H1 (cell line): ENCODE data around the gene GINS2. TPM values are rescaled to one million over a fixed set of nuclear protein-coding genes. Genes with fewer than 3 reads are reported as not detected.
A peak's percentile ranks its signal among the peaks of the same experiment; 100 is the strongest.

Experiments used
- CTCF ChIA-PET: fragments of 300-600 bp; sonication (Branson Sonifier 250); formaldehyde crosslinking; loops from one replicate; lab custom pipeline; 2021; ENCODE audit not compliant: partially characterized antibody; lab: Charles Lee
- POLR2A ChIA-PET: fragments of 300-600 bp; sonication (Branson Sonifier 250); formaldehyde crosslinking; loops from one replicate; lab custom pipeline; 2021; ENCODE audit warnings: inconsistent platforms; ENCODE audit not compliant: partially characterized antibody; lab: Charles Lee
- DNase-seq, 2 experiments: peaks; one replicate each; pipeline versions ENCODE4 v3.0.0 to v3.0.0-alpha.2; 2010 to 2022; ENCODE audit warnings: low spot score in 2 of 2, low read depth in 1 of 2, mixed read lengths in 1 of 2
- FAIRE-seq: peaks from 2 replicates; lab custom pipeline; 2011; peaks lifted over from hg19 to GRCh38; lab: Jason Lieb, UNC
- H2AFZ ChIP-seq: 2 replicates; pipeline ENCODE4 v1.8.1; 2012; ENCODE audit warnings: low read length, inconsistent platforms
- H2AK5ac ChIP-seq: 2 replicates; pipeline ENCODE4 v1.6.1; 2013; ENCODE audit warnings: low read depth, low read length
- H2BK120ac ChIP-seq: replicated peaks from 2 replicates; pipeline ENCODE3; 2013; ENCODE audit warnings: low read depth, low read length, inconsistent platforms
- H2BK12ac ChIP-seq: 2 replicates; pipeline ENCODE4 v1.6.1; 2013; ENCODE audit warnings: low read depth, low read length
- H2BK15ac ChIP-seq: 2 replicates; pipeline ENCODE4 v1.6.1; 2013; ENCODE audit warnings: low read length
- H2BK20ac ChIP-seq: 2 replicates; pipeline ENCODE4 v1.6.1; 2013; ENCODE audit warnings: low read length
- H2BK5ac ChIP-seq: 2 replicates; pipeline ENCODE4 v1.6.1; 2013; ENCODE audit warnings: low read depth, low read length
- H3K14ac ChIP-seq: 2 replicates; pipeline ENCODE4 v1.6.1; 2013; ENCODE audit warnings: inconsistent platforms; ENCODE audit not compliant: insufficient read length
- H3K18ac ChIP-seq: 2 replicates; pipeline ENCODE4 v1.6.1; 2013; ENCODE audit warnings: low read length; ENCODE audit errors: extremely low read depth
- H3K23ac ChIP-seq: 2 replicates; pipeline ENCODE4 v1.6.1; 2013; ENCODE audit warnings: inconsistent platforms; ENCODE audit not compliant: insufficient read length
- H3K23me2 ChIP-seq: 2 replicates; pipeline ENCODE4 v1.6.1; 2013; ENCODE audit warnings: low read depth, low read length
- H3K27ac ChIP-seq: 2 replicates; pipeline ENCODE4 v1.6.1; 2011; ENCODE audit warnings: low read depth, low read length, inconsistent platforms
- H3K27me3 ChIP-seq, 4 experiments: replicated peaks in 1 of 4; 1 replicate in 1 of 4; 2 replicates in 3 of 4; pipeline versions ENCODE4 v1.6.1 to v1.8.1; 2011 to 2013; ENCODE audit warnings: low read length in 3 of 4, mild to moderate bottlenecking in 3 of 4, inconsistent platforms in 2 of 4, mixed read lengths in 2 of 4, moderate library complexity in 1 of 4; ENCODE audit not compliant: control insufficient read depth in 3 of 4, insufficient read depth in 3 of 4; ENCODE audit errors: extremely low read depth in 1 of 4
- H3K36me3 ChIP-seq, 4 experiments: 2 replicates each; pipeline versions ENCODE4 v1.6.1 to v1.8.1; 2011 to 2013; ENCODE audit warnings: mild to moderate bottlenecking in 4 of 4, low read length in 3 of 4, moderate library complexity in 2 of 4, control low read depth in 1 of 4, inconsistent platforms in 1 of 4; ENCODE audit not compliant: insufficient read depth in 4 of 4, control insufficient read depth in 2 of 4
- H3K4ac ChIP-seq: replicated peaks from 2 replicates; pipeline ENCODE3; 2013; ENCODE audit warnings: low read length, low read depth, mixed read lengths, inconsistent platforms; ENCODE audit not compliant: insufficient read length
- H3K4me1 ChIP-seq, 4 experiments: replicated peaks in 1 of 4; 1 replicate in 1 of 4; 2 replicates in 3 of 4; pipeline versions ENCODE4 v1.6.1 to v1.8.1; 2011 to 2013; ENCODE audit warnings: low read length in 3 of 4, inconsistent platforms in 2 of 4, mixed read lengths in 1 of 4; ENCODE audit not compliant: insufficient read depth in 4 of 4, control insufficient read depth in 3 of 4
- H3K4me2 ChIP-seq, 2 experiments: 2 replicates each; pipeline versions ENCODE4 v1.6.1 to v1.8.1; 2011 to 2013; ENCODE audit warnings: low read depth in 2 of 2, low read length in 2 of 2, control low read depth in 1 of 2, inconsistent platforms in 1 of 2, mild to moderate bottlenecking in 1 of 2; ENCODE audit not compliant: insufficient read depth in 1 of 2
- H3K4me3 ChIP-seq, 4 experiments: fragments of 200-600, 300-600 bp in 1 of 4; sonication (generic), shearing (Covaris generic), sonication (Bioruptor Twin) in 1 of 4; 2 replicates each; pipeline versions ENCODE4 v1.5.1 to v1.8.1; 2011 to 2016; ENCODE audit warnings: low read length in 4 of 4, low read depth in 3 of 4, control low read depth in 2 of 4, inconsistent platforms in 2 of 4, mild to moderate bottlenecking in 2 of 4, mixed read lengths in 1 of 4, moderate library complexity in 1 of 4; ENCODE audit not compliant: insufficient read depth in 2 of 4; ENCODE audit errors: extremely low read depth in 1 of 4
- H3K56ac ChIP-seq: replicated peaks from 2 replicates; pipeline ENCODE3; 2013; ENCODE audit warnings: low read depth, mild to moderate bottlenecking, mixed read lengths, low read length, inconsistent platforms; ENCODE audit not compliant: insufficient read length
- H3K79me1 ChIP-seq: 2 replicates; pipeline ENCODE4 v1.6.1; 2013; ENCODE audit warnings: low read depth, low read length, control low read depth
- H3K79me2 ChIP-seq, 2 experiments: 2 replicates each; pipeline versions ENCODE4 v1.6.1 to v1.8.1; 2012 to 2013; ENCODE audit warnings: low read length in 2 of 2, mild to moderate bottlenecking in 2 of 2, inconsistent platforms in 1 of 2; ENCODE audit not compliant: insufficient read depth in 2 of 2, control insufficient read depth in 1 of 2
- H3K9ac ChIP-seq, 4 experiments: replicated peaks in 1 of 4; 1 replicate in 1 of 4; 2 replicates in 3 of 4; pipeline versions ENCODE4 v1.6.1 to v1.8.1; 2011 to 2013; ENCODE audit warnings: low read depth in 3 of 4, low read length in 3 of 4, control low read depth in 2 of 4, mild to moderate bottlenecking in 2 of 4, moderate library complexity in 2 of 4, inconsistent platforms in 1 of 4; ENCODE audit errors: extremely low read depth in 1 of 4
- H3K9me3 ChIP-seq, 2 experiments: 2 replicates each; pipeline versions ENCODE4 v1.6.1 to v1.8.1; 2012 to 2013; ENCODE audit warnings: mild to moderate bottlenecking in 2 of 2, moderate library complexity in 2 of 2, control low read depth in 1 of 2, inconsistent platforms in 1 of 2, low read depth in 1 of 2, low read length in 1 of 2, mixed read lengths in 1 of 2; ENCODE audit not compliant: insufficient read depth in 2 of 2
- H4K20me1 ChIP-seq, 2 experiments: replicated peaks in 1 of 2; 2 replicates each; pipeline versions ENCODE3 to v1.8.1; 2011 to 2013; ENCODE audit warnings: inconsistent platforms in 2 of 2, low read length in 2 of 2, mild to moderate bottlenecking in 1 of 2; ENCODE audit not compliant: insufficient read depth in 2 of 2, control insufficient read depth in 1 of 2
- H4K5ac ChIP-seq: 2 replicates; pipeline ENCODE4 v1.6.1; 2013; ENCODE audit warnings: low read length, low read depth, mixed read lengths, inconsistent platforms; ENCODE audit not compliant: insufficient read length
- H4K8ac ChIP-seq: 2 replicates; pipeline ENCODE4 v1.8.0; 2013; ENCODE audit warnings: mild to moderate bottlenecking, moderate library complexity, low read length, inconsistent platforms; ENCODE audit not compliant: insufficient read depth; ENCODE audit errors: extremely low read depth
- H4K91ac ChIP-seq: replicated peaks from 2 replicates; pipeline ENCODE3; 2013; ENCODE audit warnings: low read length, mixed read lengths, inconsistent platforms; ENCODE audit not compliant: insufficient read length
- CTCF ChIP-seq, 3 experiments: IDR thresholded peaks; 1 replicate in 2 of 3; 2 replicates in 1 of 3; pipeline versions ENCODE4 v1.5.1 to v1.6.1; 2011; ENCODE audit warnings: low read length in 3 of 3, mild to moderate bottlenecking in 3 of 3, inconsistent platforms in 2 of 3, low read depth in 1 of 3, moderate library complexity in 1 of 3; ENCODE audit not compliant: insufficient read depth in 1 of 3; ENCODE audit errors: control extremely low read depth in 1 of 3
- GTF2F1 ChIP-seq: IDR thresholded peaks from 2 replicates; pipeline ENCODE4 v1.6.1; 2012; ENCODE audit warnings: low read depth, low read length, improper control_type of control experiment, borderline replicate concordance
- RAD21 ChIP-seq, 2 experiments: IDR thresholded peaks in 1 of 2; conservative IDR thresholded peaks in 1 of 2; 2 replicates each; pipeline ENCODE4 v1.6.1; 2011; ENCODE audit warnings: low read depth in 2 of 2, low read length in 2 of 2, improper control_type of control experiment in 1 of 2, inconsistent platforms in 1 of 2, mild to moderate bottlenecking in 1 of 2, moderate library complexity in 1 of 2
- WGBS, 2 experiments: shearing (Covaris generic) in 1 of 2; methylation state at CpG; one replicate each; pipeline versions ENCODE4 v1.1.6 to v1.1.7; 2013 to 2015; ENCODE audit warnings: low lambda C conversion rate in 2 of 2, mixed read lengths in 2 of 2, inconsistent platforms in 1 of 2, low coverage in 1 of 2, missing lambda C conversion rate in 1 of 2; ENCODE audit not compliant: insufficient replicate concordance in 2 of 2, insufficient coverage in 1 of 2, insufficient read length in 1 of 2; ENCODE audit errors: extremely low coverage in 1 of 2, missing lambda C conversion rate in 1 of 2; 5-methylcytosine and 5-hydroxymethylcytosine counted together
- polyA plus RNA-seq, 7 experiments: library from polyadenylated mRNA; depleted of rRNA in 3 of 7; stranded (reverse) in 5 of 7; unstranded in 2 of 7; fragments of >200 nt in 5 of 7; fragments of 200-250 nt in 2 of 7; gene quantifications; 1 replicate in 5 of 7; 2 replicates in 1 of 7; 4 replicates in 1 of 7; pipeline versions ENCODE4 v1.2.1 to v1.2.3, GENCODE V29; 2011 to 2013; ENCODE audit warnings: missing spikeins in 2 of 7, mixed read lengths in 2 of 7
- total RNA-seq: library from RNA; stranded (reverse); fragmentation: NEBNext Ultra II Directional; extraction: Animal tissue kit (Norgen Biotek cat#: 25700); gene quantifications from 2 replicates; pipeline ENCODE4 v1.2.1, GENCODE V29; 2021

GINS2 gene
- total and polyA plus RNA-seq, 2 of the 8 experiments (the other 6 are each of a cell fraction or from before 2014, with no cell fraction given), result 29.4 to 59.1 TPM

DNA sequence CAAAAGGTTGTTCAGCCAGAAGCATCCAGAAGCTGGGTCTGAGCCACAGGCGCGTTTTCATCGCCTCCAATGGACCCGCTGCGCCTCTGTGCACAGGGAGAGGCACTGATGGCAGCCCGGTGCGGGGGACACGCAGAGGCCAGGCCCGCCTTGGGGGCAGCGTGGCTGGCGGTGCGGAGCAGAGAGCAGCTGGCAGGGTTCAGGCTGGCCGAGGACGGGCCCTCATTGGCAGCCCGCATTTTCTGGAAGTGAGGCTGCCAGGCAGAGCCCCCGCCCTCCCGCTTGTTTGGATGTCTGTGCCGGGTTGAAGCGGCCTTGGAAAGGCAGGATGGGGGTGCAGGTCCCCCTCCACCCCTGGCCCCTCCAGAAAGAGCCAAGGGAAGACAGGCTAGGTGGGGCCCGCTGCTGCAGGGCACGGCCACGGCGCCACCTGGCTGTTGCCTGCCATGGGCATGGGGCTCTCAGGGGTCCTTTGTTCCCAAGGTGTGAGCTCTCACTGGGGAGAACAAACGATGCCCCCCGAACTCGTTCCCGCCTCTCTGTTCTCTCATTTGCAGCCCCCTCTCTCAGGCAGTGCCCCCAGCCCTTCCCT, 56.9 kb downstream of the GINS2 start:
- H3K27ac ChIP-seq, result no peak overlapping the region
- peaks cover 51 to 73% of the 10 kb centered on the region in 2 experiments for H4K20me1 ChIP-seq

More for the DNA sequence above, 56.9 kb downstream of the GINS2 start:
- no peaks in the 10 kb centered on the region for H3K27me3 ChIP-seq
- no peaks in the 10 kb centered on the region for H3K23me2 ChIP-seq
- H2BK12ac ChIP-seq, result no peak overlapping the region
- H3K4me1 ChIP-seq, result peaks cover 0 to 9% (median 1%) of the 10 kb centered on the region in 4 experiments; a peak in 5 of 7 replicates
- no peak overlapping the region for H2AFZ ChIP-seq
- no peak overlapping the region for H3K9ac ChIP-seq
- H4K5ac ChIP-seq, result no peak overlapping the region
- no peak overlapping the region for H2BK20ac ChIP-seq
- 87% methylated on average over 24 of the region's 27 CpGs; no CpG with 5 or more reads in 1 of the 2 experiments for WGBS, 2 experiments
- DNase-seq (no peak), FAIRE-seq (no peak)
- H2BK15ac ChIP-seq, result no peak overlapping the region
- H3K4me3 ChIP-seq, result no peak overlapping the region
- ChIA-PET CTCF (interaction anchor here (0.6 to 2.6 kb wide), 16 partner anchors 10 to 379 kb away, joined by 3 to 15 read pairs (median 4); no protein-coding TSS in a partner anchor), POLR2A (interaction anchor here (0.6 to 1.7 kb wide), 5 partner anchors 13 to 322 kb away, joined by 3 to 4 read pairs (median 3); partner anchors contain the start of gene GSE1)
- peaks cover 0 to 9% (median 2%) of the 10 kb centered on the region in 4 experiments; a peak in 4 of 8 replicates for H3K36me3 ChIP-seq
- no peak for TF ChIP-seq GTF2F1
- TF ChIP-seq CTCF (IDR thresholded peaks at IDR 0.05; ENCODE audit: control extremely low read depth in 1 of 3, insufficient read depth in 1 of 3, low read depth in 1 of 3, low read length in 3 of 3), result peak; percentile 37 to 63 (median 39)
- TF ChIP-seq RAD21 (IDR thresholded peaks at IDR 0.05 in 1 of 2, conservative IDR thresholded peaks at IDR 0.05 in 1 of 2; ENCODE audit: low read depth in 2 of 2, low read length in 2 of 2), result peak; percentile 12 to 32; a peak in 1 of 4 replicates
- no peak overlapping the region for H4K91ac ChIP-seq
- no peak overlapping the region for H3K14ac ChIP-seq
- H3K79me1 ChIP-seq, result peaks cover 36% of the 10 kb centered on the region
- H3K4ac ChIP-seq, result no peak overlapping the region
- peak overlapping the region; percentile 20; the same call in 1 of the 2 replicates for H4K8ac ChIP-seq
- H2AK5ac ChIP-seq, result no peak overlapping the region
- no peak overlapping the region for H2BK5ac ChIP-seq
- peaks cover 9 to 10% of the 10 kb centered on the region in 2 experiments; a peak in 3 of 4 replicates for H3K9me3 ChIP-seq
- H3K79me2 ChIP-seq, result peaks cover 30 to 96% of the 10 kb centered on the region in 2 experiments
- no peak overlapping the region for H2BK120ac ChIP-seq
- no peak overlapping the region for H3K23ac ChIP-seq
- H3K18ac ChIP-seq, result no peak overlapping the region
- H3K56ac ChIP-seq, result no peak overlapping the region
- no peak overlapping the region for H3K4me2 ChIP-seq
